ENCODE results near the gene HSPA12B. TPM values are rescaled to one million over a fixed set of nuclear protein-coding genes. Genes with fewer than 3 reads are reported as not detected.
"Not testable (repeated sequence)": the region's sequence is repeated elsewhere in the genome, so short reads cannot be mapped to it uniquely, and the experiment has no call there.

Gene HSPA12B
- total RNA-seq, 4 donors from 2014 or later: 0.64 to 4.6 (median 1.8) TPM

DNA sequence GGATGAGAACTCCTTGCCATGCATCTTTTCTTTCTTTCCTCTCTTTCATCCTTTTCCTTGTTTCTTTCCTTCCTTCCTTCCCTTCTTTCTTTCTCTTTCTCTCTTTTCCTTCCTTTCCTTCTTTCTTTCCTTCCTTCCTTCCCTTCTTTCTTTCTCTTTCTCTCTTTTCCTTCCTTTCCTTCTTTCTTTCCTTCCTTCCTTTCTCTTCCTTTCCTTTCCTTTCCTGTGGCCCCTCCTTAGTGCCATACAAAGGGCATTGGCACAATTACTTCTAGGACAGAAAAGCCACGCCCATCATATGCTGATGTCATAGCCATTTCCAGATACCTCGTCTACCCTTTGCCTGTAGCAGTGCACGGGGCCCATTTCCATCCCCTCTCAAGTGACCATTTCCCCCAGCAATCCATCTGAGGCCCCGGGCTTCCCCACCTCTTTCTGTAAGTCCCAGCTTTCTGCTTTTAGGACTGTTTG is 56.2 kb downstream of the HSPA12B start:
- Histone ChIP-seq H3K9me3 (no peaks in the 10 kb centered on the region), H3K36me3 (peaks cover 0 to 10% (median 0%) of the 10 kb centered on the region in 3 donors), H3K4me3 (no peak overlapping the region), H3K4me1 (peaks cover 24 to 48% (median 26%) of the 10 kb centered on the region in 3 donors), H3K27me3 (no peaks in the 10 kb centered on the region), H3K27ac (peak overlapping the region in 1 of 4 donors; percentile 28)
- TF ChIP-seq, protein P1, sequence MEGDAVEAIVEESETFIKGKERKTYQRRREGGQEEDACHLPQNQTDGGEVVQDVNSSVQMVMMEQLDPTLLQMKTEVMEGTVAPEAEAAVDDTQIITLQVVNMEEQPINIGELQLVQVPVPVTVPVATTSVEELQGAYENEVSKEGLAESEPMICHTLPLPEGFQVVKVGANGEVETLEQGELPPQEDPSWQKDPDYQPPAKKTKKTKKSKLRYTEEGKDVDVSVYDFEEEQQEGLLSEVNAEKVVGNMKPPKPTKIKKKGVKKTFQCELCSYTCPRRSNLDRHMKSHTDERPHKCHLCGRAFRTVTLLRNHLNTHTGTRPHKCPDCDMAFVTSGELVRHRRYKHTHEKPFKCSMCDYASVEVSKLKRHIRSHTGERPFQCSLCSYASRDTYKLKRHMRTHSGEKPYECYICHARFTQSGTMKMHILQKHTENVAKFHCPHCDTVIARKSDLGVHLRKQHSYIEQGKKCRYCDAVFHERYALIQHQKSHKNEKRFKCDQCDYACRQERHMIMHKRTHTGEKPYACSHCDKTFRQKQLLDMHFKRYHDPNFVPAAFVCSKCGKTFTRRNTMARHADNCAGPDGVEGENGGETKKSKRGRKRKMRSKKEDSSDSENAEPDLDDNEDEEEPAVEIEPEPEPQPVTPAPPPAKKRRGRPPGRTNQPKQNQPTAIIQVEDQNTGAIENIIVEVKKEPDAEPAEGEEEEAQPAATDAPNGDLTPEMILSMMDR (IDR thresholded peaks at IDR 0.05): no peak
- no peak for TF ChIP-seq POLR2A (IDR thresholded peaks at IDR 0.05)
- intact Hi-C loops (cut with DNase I): no loop called here
- DNase-seq: no peak
- 39 to 47% methylated on average over 4 of the region's 4 CpGs for WGBS, 2 donors

DNA sequence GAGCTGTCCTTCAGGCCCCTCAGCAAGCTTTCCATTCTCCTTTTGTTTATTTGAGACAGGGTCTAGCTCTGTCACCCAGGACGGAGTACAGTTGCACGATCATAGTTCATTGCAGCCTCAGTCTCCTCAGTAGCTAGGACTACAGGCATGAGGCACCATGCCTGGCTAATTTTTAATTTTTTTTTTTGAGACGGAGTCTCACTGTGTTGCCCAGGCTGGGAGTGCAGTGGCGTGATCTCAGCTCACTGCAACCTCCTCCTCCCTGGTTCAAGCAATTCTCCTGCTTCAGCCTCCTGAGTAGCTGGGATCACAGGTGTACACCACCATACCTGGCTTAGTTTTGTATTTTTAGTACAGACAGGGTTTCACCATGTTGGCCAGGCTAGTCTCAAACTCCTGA is 56.7 kb downstream of the HSPA12B start:
- H3K27me3 ChIP-seq; H3K36me3 ChIP-seq; H3K9me3 ChIP-seq; H3K4me3 ChIP-seq; intact Hi-C loops (cut with DNase I); H3K27ac ChIP-seq; DNase-seq: not testable (repeated sequence)
- WGBS, 2 donors: 90 to 95% methylated on average over 4 of the region's 4 CpGs
- peaks cover 19 to 44% (median 22%) of the 10 kb centered on the region in 3 donors for H3K4me1 ChIP-seq

DNA sequence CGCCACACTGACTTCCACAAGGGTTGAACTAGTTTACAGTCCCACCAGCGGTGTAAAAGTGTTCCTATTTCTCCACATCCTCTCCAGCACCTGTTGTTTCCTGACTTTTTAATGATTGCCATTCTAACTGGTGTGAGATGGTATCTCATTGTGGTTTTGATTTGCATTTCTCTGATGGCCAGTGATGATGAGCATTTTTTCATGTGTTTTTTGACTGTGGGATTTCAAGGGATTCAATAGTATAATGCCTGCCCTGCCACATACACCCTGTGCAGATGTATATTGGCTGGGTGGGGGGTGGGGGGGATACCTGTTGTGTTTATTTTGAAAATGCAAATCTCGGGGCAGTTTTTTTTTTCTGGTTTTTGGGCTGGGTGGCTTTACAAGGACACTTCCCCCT is 61.7 kb downstream of the HSPA12B start:
- H3K9me3 ChIP-seq; H3K36me3 ChIP-seq; H3K27me3 ChIP-seq; H3K4me3 ChIP-seq; intact Hi-C loops (cut with DNase I); DNase-seq; H3K27ac ChIP-seq: not testable (repeated sequence)
- WGBS, 2 donors: 91% methylated on average over 1 of the region's 3 CpGs; no CpG with 5 or more reads in 1 of the 2 donors
- peaks cover 27 to 48% (median 34%) of the 10 kb centered on the region in 3 donors for H3K4me1 ChIP-seq

DNA sequence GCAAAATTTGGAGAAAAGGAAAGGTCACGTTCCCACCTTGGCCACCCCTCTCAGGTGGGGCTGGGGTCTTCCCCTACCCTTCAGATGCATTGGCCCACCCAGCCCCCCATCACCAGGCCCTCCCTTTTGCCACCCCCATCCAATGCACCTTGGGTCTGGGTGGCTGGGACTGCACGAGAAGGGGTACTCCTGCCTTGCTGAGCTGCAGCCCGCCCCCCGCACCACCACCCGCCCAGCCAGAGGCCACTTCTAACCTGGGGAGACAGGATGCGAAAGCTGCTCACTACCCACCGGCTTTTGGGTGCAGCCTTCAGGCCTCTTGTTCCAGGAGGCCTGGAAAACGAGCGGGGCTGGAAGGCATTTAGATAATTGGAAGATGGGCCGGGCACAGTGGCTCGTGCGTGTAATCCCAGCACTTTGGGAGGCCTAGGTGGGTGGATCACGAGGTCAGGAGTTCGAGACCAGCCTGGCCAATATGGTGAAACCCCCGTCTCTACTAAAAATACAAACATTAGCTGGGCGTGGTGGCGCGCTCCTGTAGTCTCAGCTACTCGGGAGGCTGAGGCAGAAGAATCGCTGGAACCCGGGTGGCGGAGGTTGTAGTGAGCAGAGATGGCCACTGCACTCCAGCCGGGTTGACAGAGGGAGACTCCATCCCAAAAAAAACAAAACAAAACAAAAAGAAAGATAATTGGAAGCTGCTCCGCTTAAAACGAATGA is 62.4 kb downstream of the HSPA12B start:
- DNase-seq: no peak
- no peaks in the 10 kb centered on the region for H3K27me3 ChIP-seq
- peak overlapping the region; percentile 92 to 98 (median 97) for H3K27ac ChIP-seq
- 76 to 83% methylated on average over 7 to 15 of the region's 25 CpGs for WGBS, 2 donors
- no peaks in the 10 kb centered on the region for H3K9me3 ChIP-seq
- H3K36me3 ChIP-seq: peaks cover 0 to 10% (median 0%) of the 10 kb centered on the region in 3 donors
- peak overlapping the region in 3 of 4 donors; percentile 63 to 78 (median 66) for H3K4me3 ChIP-seq
- peaks cover 32 to 55% (median 41%) of the 10 kb centered on the region in 3 donors for H3K4me1 ChIP-seq
- TF ChIP-seq, protein P1 (IDR thresholded peaks at IDR 0.05): no peak
- TF ChIP-seq POLR2A (IDR thresholded peaks at IDR 0.05): no peak
- intact Hi-C loops (cut with DNase I): no loop called here

DNA sequence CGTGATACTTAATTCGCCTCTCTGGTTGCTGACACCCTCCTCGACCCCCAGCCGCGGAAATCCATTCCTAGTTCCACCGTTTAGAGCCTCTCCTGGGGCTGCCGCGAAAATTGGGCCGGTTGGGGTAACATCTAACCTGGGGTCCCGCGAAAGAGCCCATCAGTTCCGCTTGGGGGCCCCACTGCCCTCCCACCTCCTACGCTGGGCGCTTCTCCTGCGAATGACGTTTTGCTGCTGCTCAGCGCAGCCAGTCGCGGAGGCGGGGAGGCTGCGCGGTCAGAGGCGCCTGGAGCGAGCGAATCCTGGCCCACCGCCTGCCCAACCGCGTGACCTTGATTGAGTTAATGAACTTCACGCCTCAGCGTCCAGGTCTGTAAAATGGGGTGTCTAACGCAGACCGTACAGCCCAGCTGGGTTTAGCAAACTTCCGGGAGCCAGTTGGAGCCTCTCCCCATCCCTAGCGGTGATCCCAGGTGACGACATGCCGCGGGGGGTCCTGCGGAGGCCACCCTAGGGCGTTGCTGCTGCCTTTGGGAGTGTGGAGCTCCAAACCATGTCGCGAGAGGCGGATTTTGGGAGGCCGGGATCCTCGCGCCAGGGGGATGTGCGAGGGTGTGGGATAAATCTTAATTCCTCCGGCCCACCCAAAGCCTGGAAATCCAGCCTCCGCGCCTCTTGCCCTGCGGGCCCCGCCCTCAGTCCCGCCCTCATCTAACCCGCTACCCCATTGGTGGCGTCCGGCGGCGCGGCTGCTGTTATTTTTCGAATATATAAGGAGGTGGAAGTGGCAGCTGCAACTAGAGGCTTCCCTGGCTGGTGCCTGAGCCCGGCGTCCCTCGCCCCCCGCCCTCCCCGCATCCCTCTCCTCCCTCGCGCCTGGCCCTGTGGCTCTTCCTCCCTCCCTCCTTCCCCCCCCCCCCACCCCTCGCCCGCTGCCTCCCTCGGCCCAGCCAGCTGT is 63.3 kb downstream of the HSPA12B start, which contains the start of gene CDC25B:
Gene CDC25B (plus strand): TSS at position 800 of the 958 bp plus-strand sequence. CDS start 222 bp downstream, outside the sequence.
- 2% methylated on average over 14 to 26 of the region's 69 CpGs for WGBS, 2 donors
- TF ChIP-seq POLR2A (IDR thresholded peaks at IDR 0.05): peak in 2 of 4 donors; percentile 51 to 52
- TF ChIP-seq, protein P1 (IDR thresholded peaks at IDR 0.05): peak; percentile 38 to 74 (median 60)
- H3K9me3 ChIP-seq: no peaks in the 10 kb centered on the region
- peak within 1 kb of the TSS; percentile 49 to 78 (median 64) for H3K4me3 ChIP-seq
- intact Hi-C loops (cut with DNase I): no loop called here
- H3K36me3 ChIP-seq: peaks cover 0 to 16% (median 9%) of the 10 kb centered on the region in 3 donors
- peaks cover 41 to 64% (median 47%) of the 10 kb centered on the region in 3 donors for H3K4me1 ChIP-seq
- DNase-seq: peak; percentile 75
- no peaks in the 10 kb centered on the region for H3K27me3 ChIP-seq
- H3K27ac ChIP-seq: peak within 1 kb of the TSS; percentile 92 to 98 (median 97)

Data from esophagus squamous epithelium (tissue), 5 donors.